Testis (tissue), 3 donors: ENCODE data around the gene TFG. TPM values are rescaled to one million over a fixed set of nuclear protein-coding genes. Genes with fewer than 3 reads are reported as not detected.

Experiments
- DNase-seq: peaks from one replicate; pipeline ENCODE4 v3.0.0-alpha.2; 2019
- H3K27ac ChIP-seq, 2 donors: fragments of 200-600 bp; sonication (generic); one replicate each; pipeline ENCODE4 v1.5.1; 2019
- H3K27me3 ChIP-seq: fragments of 200-600 bp; sonication (generic); one replicate; pipeline ENCODE4 v1.5.1; 2019
- H3K36me3 ChIP-seq: fragments of 200-600 bp; sonication (generic); one replicate; pipeline ENCODE4 v1.5.1; 2017; ENCODE audit warnings: low read depth; ENCODE audit errors: missing control alignments
- H3K4me1 ChIP-seq: fragments of 200-600 bp; sonication (generic); one replicate; pipeline ENCODE4 v1.5.1; 2019
- H3K4me3 ChIP-seq, 2 donors: fragments of 200-600 bp; sonication (generic); one replicate each; pipeline ENCODE4 v1.5.1; 2017 to 2019
- H3K9me3 ChIP-seq: fragments of 200-600 bp; sonication (generic); one replicate; pipeline ENCODE4 v1.5.1; 2017
- POLR2A ChIP-seq: fragments of 450-650 bp; IDR thresholded peaks from one replicate; pipeline ENCODE4 v1.6.1; 2017; ENCODE audit warnings: antibody characterized with exemption, mild to moderate bottlenecking, moderate library complexity
- WGBS, 2 donors: methylation state at CpG; one replicate each; pipeline ENCODE4 v1.1.5; 2018; 5-methylcytosine and 5-hydroxymethylcytosine counted together
- intact Hi-C: fragments of 100-400 bp; cut with DNase I; formaldehyde crosslinking; loops from one replicate; pipeline ENCODE4 v1.15.1; 2023; ENCODE audit warnings: low total_unique reads
- polyA plus RNA-seq: library from polyadenylated mRNA; stranded (reverse); fragments of 350-450 nt; fragmentation: Illumina TruSeq; extraction: RNeasy Lipid Tissue Mini Kit (QIAGEN cat#74804); gene quantifications from one replicate; pipeline ENCODE4 v1.2.3, GENCODE V29; 2014; ENCODE audit warnings: low read depth, low replicate concordance; ENCODE audit not compliant: insufficient read depth
- total RNA-seq, 2 donors: library from RNA; depleted of rRNA; stranded (reverse); fragments of >200 nt; gene quantifications; one replicate each; pipeline ENCODE4 v1.2.3, GENCODE V29; 2016
- TF ChIP-seq, protein P1 (sequence below), 3 experiments: fragments of 450-650 bp in 2 of 3; fragments of 200-600 bp in 1 of 3; sonication (generic) in 1 of 3; IDR thresholded peaks; one replicate each; pipeline ENCODE4 v1.5.1; 2016 to 2019; ENCODE audit warnings: antibody characterized with exemption in 3 of 3, mild to moderate bottlenecking in 2 of 3, moderate library complexity in 1 of 3

The TFG gene
- total and polyA plus RNA-seq, 3 donors from 2014 or later: 107 to 116 (median 107) TPM

DNA sequence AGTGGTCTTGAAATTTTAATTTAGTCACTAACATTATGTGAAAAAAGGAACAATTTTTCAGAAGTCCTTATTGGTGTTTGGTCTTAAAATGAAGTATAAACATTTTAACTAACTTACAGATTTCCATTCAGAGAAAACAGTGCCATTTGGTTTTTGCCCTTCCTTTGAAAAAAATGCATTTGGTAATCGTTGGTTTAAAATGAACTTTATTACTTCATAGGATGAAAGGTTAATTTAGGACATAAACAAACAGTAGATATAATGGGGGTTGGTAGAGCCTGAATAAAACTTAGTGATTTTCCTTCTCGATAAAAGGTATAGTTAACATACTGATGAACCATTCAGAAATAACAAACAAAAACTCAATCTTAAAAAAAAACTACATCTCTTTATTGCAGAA, 39.7 kb downstream of the TFG start:
- H3K9me3 ChIP-seq: no peaks in the 10 kb centered on the region
- intact Hi-C loops: no loop called here
- no peaks in the 10 kb centered on the region for H3K4me1 ChIP-seq
- H3K36me3 ChIP-seq: no peaks in the 10 kb centered on the region
- TF ChIP-seq, protein P1, sequence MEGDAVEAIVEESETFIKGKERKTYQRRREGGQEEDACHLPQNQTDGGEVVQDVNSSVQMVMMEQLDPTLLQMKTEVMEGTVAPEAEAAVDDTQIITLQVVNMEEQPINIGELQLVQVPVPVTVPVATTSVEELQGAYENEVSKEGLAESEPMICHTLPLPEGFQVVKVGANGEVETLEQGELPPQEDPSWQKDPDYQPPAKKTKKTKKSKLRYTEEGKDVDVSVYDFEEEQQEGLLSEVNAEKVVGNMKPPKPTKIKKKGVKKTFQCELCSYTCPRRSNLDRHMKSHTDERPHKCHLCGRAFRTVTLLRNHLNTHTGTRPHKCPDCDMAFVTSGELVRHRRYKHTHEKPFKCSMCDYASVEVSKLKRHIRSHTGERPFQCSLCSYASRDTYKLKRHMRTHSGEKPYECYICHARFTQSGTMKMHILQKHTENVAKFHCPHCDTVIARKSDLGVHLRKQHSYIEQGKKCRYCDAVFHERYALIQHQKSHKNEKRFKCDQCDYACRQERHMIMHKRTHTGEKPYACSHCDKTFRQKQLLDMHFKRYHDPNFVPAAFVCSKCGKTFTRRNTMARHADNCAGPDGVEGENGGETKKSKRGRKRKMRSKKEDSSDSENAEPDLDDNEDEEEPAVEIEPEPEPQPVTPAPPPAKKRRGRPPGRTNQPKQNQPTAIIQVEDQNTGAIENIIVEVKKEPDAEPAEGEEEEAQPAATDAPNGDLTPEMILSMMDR (IDR thresholded peaks at IDR 0.05): no peak
- TF ChIP-seq POLR2A: no peak
- H3K4me3 ChIP-seq: no peak overlapping the region
- H3K27ac ChIP-seq: no peak overlapping the region
- WGBS, 2 donors: 67 to 73% methylated on average over 2 of the region's 2 CpGs
- H3K27me3 ChIP-seq: no peaks in the 10 kb centered on the region
- no peak for DNase-seq

DNA sequence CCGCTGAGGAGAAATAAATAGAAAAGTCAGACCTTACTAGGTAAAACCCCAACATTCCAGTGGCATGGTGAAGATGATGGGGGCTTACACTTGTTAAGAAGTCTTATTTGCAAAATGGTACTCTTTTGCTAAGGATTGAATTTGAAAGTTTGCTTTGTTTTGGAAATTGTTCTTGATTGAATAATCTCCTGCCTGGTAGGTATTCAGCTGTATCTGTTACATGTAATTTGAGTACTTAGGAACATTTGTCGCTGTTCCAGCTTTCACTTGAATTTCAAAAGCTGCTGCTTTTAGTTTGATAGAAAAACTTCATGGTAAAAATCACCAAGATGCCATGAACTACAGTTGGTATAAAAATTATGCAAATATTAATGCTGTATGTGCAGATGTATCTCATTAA, 44.6 kb downstream of the TFG start:
- intact Hi-C loops: no loop called here

DNA sequence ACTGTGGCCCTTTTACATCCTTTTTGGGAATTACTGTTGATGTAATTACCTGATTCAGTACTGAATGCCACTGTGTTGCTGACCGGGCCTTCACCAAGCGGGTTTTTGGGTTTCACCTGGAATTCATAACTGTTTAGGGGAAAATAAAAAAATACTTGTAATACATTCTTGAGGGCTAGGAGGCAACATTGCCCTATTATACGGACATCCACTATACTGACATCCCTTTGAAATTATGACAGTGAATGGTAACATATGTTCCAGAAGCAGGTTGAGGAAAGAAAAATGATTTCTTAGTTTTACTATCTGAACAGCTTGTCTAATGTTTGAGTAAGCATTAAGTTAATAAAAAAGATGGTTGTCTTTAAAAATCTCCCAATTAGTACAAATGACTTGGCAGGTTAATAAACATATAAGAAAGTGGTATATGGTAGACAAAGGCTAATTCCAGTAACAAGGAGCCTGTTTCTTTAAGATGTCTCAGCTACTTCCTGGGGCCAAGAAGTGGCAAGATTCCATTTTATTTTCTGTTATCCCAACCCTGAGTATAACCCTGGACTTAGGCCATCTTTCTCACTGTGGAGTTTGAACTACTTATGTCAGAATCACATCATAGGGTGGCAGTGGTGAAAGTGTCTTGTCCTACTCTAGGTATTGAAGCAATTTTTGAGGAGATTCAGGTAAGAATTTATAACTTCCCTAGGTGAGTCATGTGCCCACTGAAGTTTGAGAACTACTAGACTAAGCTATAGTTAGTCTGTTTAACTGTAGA, 45.5 kb downstream of the TFG start:
- no peaks in the 10 kb centered on the region for H3K9me3 ChIP-seq
- DNase-seq: no peak
- peaks cover 5% of the 10 kb centered on the region for H3K4me1 ChIP-seq
- no peak overlapping the region for H3K27ac ChIP-seq
- H3K36me3 ChIP-seq: no peaks in the 10 kb centered on the region
- H3K4me3 ChIP-seq: no peak overlapping the region
- TF ChIP-seq, protein P1 (IDR thresholded peaks at IDR 0.05): no peak
- TF ChIP-seq POLR2A: no peak
- no peaks in the 10 kb centered on the region for H3K27me3 ChIP-seq
- intact Hi-C loops: no loop called here
- WGBS, 2 donors: 69 to 73% methylated on average over 3 of the region's 3 CpGs

More for the DNA sequence above, 44.6 kb downstream of the TFG start:
- TF ChIP-seq, protein P1 (IDR thresholded peaks at IDR 0.05): no peak
- no peak overlapping the region for H3K27ac ChIP-seq
- DNase-seq: no peak
- 81 to 89% methylated on average over 2 of the region's 2 CpGs for WGBS, 2 donors
- no peaks in the 10 kb centered on the region for H3K9me3 ChIP-seq
- no peak overlapping the region for H3K4me3 ChIP-seq
- no peaks in the 10 kb centered on the region for H3K27me3 ChIP-seq
- no peaks in the 10 kb centered on the region for H3K4me1 ChIP-seq
- H3K36me3 ChIP-seq: no peaks in the 10 kb centered on the region

DNA sequence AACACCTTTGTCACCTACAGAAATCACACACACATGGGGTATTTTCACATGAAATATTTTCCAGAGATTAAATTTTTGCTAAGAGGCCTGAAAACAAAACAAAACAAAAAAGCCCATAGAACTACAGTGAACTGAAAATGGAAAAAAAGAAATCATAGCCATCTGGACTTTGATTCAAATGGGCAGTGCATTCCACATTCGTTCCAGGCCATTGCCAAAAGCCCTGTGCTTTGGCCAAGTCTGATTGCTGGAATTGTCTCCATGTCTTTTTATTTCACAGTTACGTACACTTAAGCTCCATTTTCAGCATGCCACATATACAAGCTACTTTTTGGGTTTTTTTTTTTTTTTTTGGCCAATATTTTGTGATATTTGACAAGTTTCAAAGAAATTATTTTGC, 47.1 kb downstream of the TFG start:
- no peak overlapping the region for H3K27ac ChIP-seq
- H3K36me3 ChIP-seq: no peaks in the 10 kb centered on the region
- no peaks in the 10 kb centered on the region for H3K9me3 ChIP-seq
- no peak for DNase-seq
- WGBS, 2 donors: 48 to 63% methylated on average over 2 of the region's 2 CpGs
- TF ChIP-seq, protein P1 (IDR thresholded peaks at IDR 0.05): no peak
- no peak for TF ChIP-seq POLR2A
- intact Hi-C loops: no loop called here
- peaks cover 5% of the 10 kb centered on the region for H3K4me1 ChIP-seq
- H3K4me3 ChIP-seq: no peak overlapping the region
- no peaks in the 10 kb centered on the region for H3K27me3 ChIP-seq

DNA sequence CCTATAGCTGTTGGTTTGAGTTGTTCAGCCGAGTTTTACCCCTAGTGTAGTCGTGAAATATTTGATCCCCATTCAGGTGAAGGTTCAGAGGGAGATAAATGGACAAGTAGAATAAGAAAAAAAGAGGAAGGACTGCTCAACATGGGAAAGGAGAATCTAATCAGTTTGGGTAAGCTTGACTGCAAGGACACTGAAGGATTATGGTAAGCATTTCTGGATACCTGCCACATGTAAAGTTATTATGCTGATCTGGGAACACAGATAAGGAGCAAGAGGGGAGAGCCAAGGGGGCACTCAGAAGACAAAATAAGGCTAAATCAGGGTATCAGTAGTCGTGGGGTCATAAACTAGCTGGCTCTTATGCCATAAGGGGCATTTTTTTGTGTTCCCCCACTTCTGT, 49.9 kb downstream of the TFG start:
- Histone ChIP-seq H3K4me1 (peaks cover 5% of the 10 kb centered on the region), H3K27ac (no peak overlapping the region), H3K9me3 (no peaks in the 10 kb centered on the region), H3K4me3 (no peak overlapping the region), H3K36me3 (no peaks in the 10 kb centered on the region), H3K27me3 (no peaks in the 10 kb centered on the region)
- intact Hi-C loops: no loop called here
- no peak for DNase-seq
- whole genome bisulfite sequencing, 2 donors: 40 to 43% methylated on average over 3 of the region's 3 CpGs
- TF ChIP-seq POLR2A: no peak
- TF ChIP-seq, protein P1 (IDR thresholded peaks at IDR 0.05): no peak
